Rectal smooth muscle tissue (tissue), 1 donor: ENCODE results near the gene GUCY2D.

Experiments used
- H3K27ac ChIP-seq: one replicate; pipeline ENCODE4 v1.7.0; 2013; ENCODE audit warnings: low read depth, low read length, inconsistent platforms
- H3K27me3 ChIP-seq: one replicate; pipeline ENCODE4 v1.7.0; 2013; ENCODE audit warnings: low read length; ENCODE audit not compliant: control insufficient read depth, insufficient read depth
- H3K36me3 ChIP-seq: one replicate; pipeline ENCODE4 v1.7.0; 2013; ENCODE audit warnings: low read length; ENCODE audit not compliant: control insufficient read depth, insufficient read depth
- H3K4me1 ChIP-seq: one replicate; pipeline ENCODE4 v1.7.0; 2013; ENCODE audit warnings: low read length; ENCODE audit not compliant: control insufficient read depth, insufficient read depth
- H3K4me3 ChIP-seq: one replicate; pipeline ENCODE4 v1.7.0; 2013; ENCODE audit warnings: low read length
- H3K9ac ChIP-seq: one replicate; pipeline ENCODE4 v1.7.0; 2013; ENCODE audit warnings: low read length

The GUCY2D gene

DNA sequence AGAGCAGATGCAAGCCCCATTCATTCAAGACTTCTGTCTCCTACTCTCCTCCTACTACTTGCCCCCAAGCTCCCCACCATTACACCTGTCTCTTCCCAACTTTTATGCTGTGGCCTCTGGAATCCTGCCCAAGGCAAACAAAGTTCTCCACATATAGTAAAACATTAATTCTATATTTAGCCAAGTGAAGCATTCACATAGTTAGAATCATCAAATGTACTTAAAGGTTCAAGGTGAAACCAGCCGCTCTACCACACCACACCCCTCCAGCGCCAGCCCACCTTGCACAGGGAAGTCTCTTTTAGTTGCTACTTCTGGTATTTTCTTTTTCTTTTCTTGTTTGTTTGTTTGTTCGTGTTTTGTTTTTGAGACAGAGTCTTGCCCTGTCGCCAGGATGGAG lies 25.4 kb upstream of the GUCY2D start:
- H3K36me3 ChIP-seq: no peaks in the 10 kb centered on the region
- H3K4me1 ChIP-seq: no peaks in the 10 kb centered on the region
- H3K27me3 ChIP-seq: no peaks in the 10 kb centered on the region
- H3K9ac ChIP-seq: no peak overlapping the region
- H3K4me3 ChIP-seq: no peak overlapping the region
- no peak overlapping the region for H3K27ac ChIP-seq

DNA sequence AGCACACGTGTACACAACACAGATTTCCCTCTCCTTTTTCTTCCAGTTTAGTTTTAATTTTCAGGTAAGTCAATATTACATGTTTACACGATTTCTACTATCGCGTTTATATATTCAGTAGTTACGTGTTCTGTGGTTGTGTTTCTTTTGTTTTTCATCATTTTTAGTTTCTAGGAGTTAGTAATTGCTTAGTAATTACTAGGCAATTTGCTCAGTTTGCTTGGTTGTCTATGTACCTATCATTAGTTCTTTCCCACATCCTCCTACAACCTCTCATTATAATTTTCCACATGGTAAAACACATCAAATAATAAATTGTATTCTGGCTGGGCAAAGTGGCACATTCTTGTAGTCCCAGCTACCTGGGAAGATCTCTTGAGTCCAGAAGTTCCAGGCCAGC lies 24.6 kb upstream of the GUCY2D start:
- Histone ChIP-seq H3K36me3 (no peaks in the 10 kb centered on the region), H3K4me3 (no peak overlapping the region), H3K4me1 (no peaks in the 10 kb centered on the region), H3K27ac (no peak overlapping the region), H3K9ac (no peak overlapping the region), H3K27me3 (no peaks in the 10 kb centered on the region)

DNA sequence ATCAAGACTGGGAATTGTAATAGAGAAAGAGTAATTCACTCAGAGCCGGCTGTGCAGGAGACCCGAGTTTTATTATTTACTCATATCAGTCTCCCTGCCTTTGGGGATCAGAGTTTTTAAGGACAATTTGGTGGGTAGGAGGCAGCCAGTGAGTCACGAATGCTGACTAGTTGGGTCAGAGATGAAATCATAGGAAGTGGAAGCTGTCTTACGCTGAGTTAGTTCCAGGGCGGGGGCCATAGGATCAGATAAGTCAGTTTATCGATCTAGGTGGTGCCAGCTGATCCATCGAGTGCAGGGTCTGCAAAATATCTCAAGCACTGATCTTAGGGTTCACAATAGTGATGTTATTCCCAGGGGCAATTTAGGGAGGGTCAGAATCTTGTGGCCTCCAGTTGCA lies 20.2 kb upstream of the GUCY2D start:
- no peak overlapping the region for H3K9ac ChIP-seq
- H3K27ac ChIP-seq: no peak overlapping the region
- H3K36me3 ChIP-seq: no peaks in the 10 kb centered on the region
- H3K4me3 ChIP-seq: no peak overlapping the region
- no peaks in the 10 kb centered on the region for H3K27me3 ChIP-seq
- H3K4me1 ChIP-seq: no peaks in the 10 kb centered on the region

DNA sequence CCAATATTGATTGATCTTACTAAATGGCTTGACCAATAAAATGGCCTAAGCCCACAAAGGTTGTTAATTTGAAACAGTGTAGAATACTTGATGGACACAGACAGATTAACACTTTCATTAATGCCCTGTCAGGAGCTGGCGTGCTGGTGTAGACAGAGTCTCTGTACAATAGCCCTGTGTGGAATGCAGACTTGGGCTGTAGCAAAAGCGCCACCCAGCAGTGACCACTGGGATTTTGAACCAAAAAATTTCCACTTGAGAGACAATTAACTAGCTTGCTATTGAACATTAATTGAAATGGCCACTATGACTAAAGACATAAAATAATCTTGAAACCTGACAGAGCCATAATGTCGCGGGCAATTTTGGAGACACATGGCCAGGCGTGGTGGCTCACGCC lies 19.7 kb upstream of the GUCY2D start:
- no peaks in the 10 kb centered on the region for H3K4me1 ChIP-seq
- H3K27me3 ChIP-seq: no peaks in the 10 kb centered on the region

DNA sequence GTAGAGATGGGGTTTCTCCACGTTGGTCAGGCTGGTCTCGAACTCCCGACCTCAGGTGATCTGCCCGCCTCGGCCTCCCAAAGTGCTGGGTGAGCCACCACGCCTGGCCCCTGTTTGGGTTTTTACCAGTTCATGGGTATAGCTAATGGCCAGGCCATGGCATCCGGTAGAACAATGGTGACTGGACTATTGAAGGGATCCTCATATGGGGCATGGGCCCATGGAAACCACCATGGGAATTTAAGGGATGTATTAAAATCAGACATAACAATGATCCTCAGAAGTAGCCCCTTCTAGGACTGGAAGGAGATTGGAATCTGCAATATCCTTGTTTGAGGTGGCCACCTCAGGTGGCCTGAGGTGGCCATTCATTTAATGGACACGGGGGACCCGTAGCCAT lies 17.5 kb upstream of the GUCY2D start:
- no peak overlapping the region for H3K4me3 ChIP-seq
- no peak overlapping the region for H3K27ac ChIP-seq
- H3K27me3 ChIP-seq: no peaks in the 10 kb centered on the region
- no peaks in the 10 kb centered on the region for H3K36me3 ChIP-seq
- no peaks in the 10 kb centered on the region for H3K4me1 ChIP-seq
- no peak overlapping the region for H3K9ac ChIP-seq

More for the DNA sequence above, 19.7 kb upstream of the GUCY2D start:
- Histone ChIP-seq H3K9ac (no peak overlapping the region), H3K4me3 (no peak overlapping the region), H3K27ac (no peak overlapping the region), H3K36me3 (no peaks in the 10 kb centered on the region)

DNA sequence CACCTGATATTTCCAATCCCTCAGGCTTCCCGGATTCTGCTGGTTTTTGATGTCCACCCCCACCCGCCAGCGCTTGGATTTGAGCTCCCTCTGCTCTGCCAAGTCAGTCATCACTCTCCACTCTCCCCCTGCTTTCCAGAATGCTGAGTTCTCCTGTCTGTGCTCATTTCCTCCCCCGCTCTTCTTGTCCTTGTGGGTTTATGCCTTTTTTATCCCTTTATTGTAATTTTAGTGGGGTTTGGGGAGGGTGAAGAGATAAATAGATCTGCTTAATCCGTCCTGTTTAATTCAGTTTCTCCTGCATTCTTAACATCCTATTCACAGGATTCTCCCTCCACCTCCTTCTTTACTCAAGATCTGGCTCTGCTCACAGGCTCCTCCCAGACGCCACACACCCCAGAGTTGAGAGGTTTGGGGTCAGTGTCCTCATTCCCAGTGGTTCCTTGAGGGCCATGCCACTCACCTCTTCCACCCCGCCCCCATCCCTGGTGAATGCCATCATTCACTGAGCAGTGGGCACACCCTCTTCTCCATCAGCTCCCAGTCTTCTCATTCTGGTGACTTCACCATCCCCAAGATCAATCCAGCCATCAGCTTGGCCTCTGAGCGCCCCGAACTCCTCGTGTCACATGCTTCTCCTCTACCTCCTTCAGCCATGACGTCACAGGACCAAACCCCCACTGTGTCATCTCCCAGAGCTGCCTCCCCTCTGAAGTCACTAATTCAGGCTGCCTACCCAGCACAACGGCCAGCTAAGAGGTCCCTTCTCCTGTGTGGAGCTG lies 15.1 kb upstream of the GUCY2D start:
- no peak overlapping the region for H3K27ac ChIP-seq
- H3K4me3 ChIP-seq: no peak overlapping the region
- no peaks in the 10 kb centered on the region for H3K36me3 ChIP-seq
- no peak overlapping the region for H3K9ac ChIP-seq
- H3K27me3 ChIP-seq: no peaks in the 10 kb centered on the region
- no peaks in the 10 kb centered on the region for H3K4me1 ChIP-seq

DNA sequence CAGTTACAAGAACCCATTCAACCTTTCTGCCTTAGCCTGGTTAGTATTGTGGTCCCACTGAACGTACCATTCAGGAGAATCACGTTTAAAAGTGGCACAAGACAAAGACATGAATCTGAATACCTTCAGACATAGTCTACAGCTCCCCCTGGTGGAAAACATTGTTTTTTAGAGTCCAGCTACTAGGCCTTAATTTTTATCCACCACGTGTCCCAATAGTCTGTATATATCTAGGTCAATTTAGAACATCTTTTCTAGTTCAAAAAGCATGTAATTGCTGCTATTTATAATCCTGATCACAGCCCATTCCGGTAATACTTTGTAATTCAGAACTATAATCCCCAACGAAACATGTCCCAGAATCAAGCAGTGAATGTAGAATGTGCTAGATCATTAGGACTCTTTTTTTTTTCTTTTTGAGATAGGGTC lies 13.7 kb upstream of the GUCY2D start:
- no peak overlapping the region for H3K9ac ChIP-seq
- no peak overlapping the region for H3K4me3 ChIP-seq
- H3K27me3 ChIP-seq: no peaks in the 10 kb centered on the region
- H3K36me3 ChIP-seq: no peaks in the 10 kb centered on the region
- no peak overlapping the region for H3K27ac ChIP-seq
- H3K4me1 ChIP-seq: no peaks in the 10 kb centered on the region

DNA sequence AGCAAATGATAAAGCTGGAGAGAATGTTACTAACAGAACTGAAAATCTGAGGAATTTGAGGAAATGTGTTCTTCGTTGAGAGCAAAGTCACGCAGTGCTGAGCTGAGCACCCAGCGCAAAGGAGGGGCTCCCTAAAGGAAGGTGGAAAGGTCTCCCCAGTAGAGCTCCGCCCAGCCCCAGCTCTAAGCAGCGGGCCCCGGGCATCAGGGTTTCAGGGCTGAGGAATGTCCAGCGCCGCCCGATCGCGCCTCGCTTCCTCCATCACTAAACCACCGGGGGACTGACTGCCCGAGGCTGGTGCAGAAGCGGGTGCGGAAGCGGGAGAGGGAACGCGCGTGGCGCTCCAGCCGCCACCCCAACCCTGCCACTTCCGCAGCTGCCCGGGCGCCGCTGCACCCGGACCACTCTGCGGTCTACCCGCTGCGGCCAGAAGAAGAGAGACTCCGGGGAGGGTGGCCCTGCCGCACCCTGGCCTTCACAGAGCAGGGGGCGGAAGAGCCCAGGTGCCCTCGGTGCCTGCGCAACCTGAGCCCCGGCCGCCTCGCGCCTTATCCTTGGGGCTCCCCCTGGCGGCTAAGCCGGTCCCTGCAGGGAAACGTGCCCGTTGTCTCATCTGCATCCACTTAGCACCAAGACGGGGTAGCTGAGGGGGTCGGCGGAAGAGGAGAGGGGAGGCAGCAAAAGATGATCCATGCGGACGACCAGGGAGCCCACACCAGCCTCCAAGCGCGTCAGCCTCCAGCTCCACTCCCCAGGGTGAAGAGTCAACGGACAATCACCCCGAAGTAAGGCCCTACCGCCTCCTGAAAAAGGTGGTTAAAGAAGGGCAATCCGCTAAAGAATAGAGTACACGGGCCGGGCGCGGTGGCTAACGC lies 12.4 kb upstream of the GUCY2D start:
- Histone ChIP-seq H3K9ac (no peak overlapping the region), H3K27ac (no peak overlapping the region), H3K4me1 (no peaks in the 10 kb centered on the region), H3K4me3 (peak overlapping the region; percentile 69), H3K36me3 (no peaks in the 10 kb centered on the region), H3K27me3 (no peaks in the 10 kb centered on the region)

DNA sequence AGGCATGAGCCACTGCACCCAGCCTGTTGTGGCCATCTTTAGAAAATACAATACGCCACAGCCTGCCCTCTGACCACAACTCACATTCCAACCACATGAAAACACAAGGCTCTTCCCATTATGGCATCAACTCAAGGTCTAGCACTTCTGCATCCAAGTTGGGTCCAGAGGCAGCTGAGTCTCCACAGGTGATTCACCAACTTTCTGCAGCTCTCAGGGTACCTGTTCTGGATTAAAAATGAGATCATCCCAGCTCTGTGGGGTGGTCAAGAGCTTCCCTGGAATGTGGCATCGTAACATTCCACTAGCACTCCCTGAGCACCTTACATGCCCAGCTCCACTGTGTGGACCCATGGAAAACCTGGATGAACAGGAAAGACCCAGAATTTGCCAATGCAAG lies 9.9 kb upstream of the GUCY2D start:
- no peak overlapping the region for H3K9ac ChIP-seq
- H3K36me3 ChIP-seq: no peaks in the 10 kb centered on the region
- no peak overlapping the region for H3K27ac ChIP-seq
- H3K27me3 ChIP-seq: no peaks in the 10 kb centered on the region
- no peaks in the 10 kb centered on the region for H3K4me1 ChIP-seq
- H3K4me3 ChIP-seq: no peak overlapping the region

DNA sequence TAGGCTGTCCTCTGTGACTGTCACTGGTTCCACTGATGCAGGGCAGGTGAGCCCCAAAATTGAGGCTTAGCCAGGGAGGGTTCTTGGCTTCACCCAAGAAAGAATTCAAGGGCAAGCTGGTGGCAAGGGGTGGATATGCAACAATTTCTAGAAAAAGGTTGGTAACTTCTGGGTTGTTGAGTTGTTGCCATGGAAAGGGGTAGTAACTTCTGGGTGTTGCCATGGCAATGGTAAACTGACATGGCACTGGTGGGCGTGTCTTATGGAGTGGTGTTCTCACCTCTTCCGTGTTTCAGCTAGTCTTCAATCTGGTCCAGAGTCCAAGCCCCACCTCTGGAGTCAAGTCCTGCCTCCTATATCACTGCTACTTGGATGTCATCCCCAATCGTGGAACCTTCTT lies 9.5 kb upstream of the GUCY2D start:
- no peak overlapping the region for H3K27ac ChIP-seq
- no peak overlapping the region for H3K9ac ChIP-seq
- H3K36me3 ChIP-seq: no peaks in the 10 kb centered on the region
- H3K27me3 ChIP-seq: no peaks in the 10 kb centered on the region
- no peaks in the 10 kb centered on the region for H3K4me1 ChIP-seq
- H3K4me3 ChIP-seq: no peak overlapping the region

DNA sequence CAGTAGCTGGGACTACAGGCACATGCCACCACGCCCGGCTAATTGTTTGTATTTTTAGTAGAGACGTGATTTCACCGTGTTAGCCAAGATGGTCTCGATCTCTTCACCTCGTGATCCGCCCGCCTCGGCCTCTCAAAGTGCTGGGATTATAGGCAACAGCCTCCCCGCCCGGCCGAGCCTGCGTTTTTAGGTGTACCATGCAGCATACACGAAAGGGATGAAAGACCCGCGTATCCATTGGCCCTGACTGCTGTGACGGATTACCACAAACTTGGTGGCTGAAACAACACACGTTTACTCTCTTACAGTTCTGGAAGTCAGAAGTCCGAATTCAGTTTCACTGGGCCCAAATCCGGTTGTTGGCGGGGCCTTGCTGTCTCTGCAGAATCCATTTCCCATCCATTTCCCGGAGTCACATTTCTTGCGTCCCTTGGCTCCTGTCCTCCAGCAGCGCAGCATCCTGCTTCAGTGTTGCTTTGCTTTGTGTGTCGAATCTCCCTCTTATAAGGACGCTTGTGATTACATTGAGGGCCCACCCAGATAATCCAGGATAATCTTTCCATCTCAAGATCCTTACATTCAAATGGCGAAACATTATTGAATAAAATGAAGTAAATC lies 8.3 kb upstream of the GUCY2D start:
- Histone ChIP-seq H3K27me3 (no peaks in the 10 kb centered on the region), H3K4me3 (no peak overlapping the region), H3K27ac (no peak overlapping the region)

DNA sequence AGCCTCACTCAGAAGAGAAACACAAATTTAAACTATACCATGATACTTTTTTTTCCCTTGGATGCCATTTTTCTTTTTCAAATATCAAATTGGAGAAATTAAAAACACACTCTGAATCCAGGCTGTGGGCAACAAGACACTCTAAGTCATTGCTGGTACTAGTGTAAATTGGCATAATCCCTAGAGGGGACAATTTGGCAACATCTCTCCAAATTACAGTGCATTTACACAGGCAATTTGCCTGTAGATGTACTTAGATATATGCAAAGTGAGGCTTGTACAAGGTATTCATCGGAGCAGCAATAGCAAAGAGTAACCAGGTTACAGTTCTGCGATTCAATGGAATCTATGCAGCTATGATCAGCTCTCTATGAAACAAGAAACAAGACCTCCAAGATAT lies 6.7 kb upstream of the GUCY2D start:
- Histone ChIP-seq H3K36me3 (no peaks in the 10 kb centered on the region), H3K27me3 (no peaks in the 10 kb centered on the region), H3K9ac (no peak overlapping the region), H3K27ac (no peak overlapping the region), H3K4me3 (no peak overlapping the region), H3K4me1 (no peaks in the 10 kb centered on the region)

More for the DNA sequence above, 8.3 kb upstream of the GUCY2D start:
- Histone ChIP-seq H3K4me1 (no peaks in the 10 kb centered on the region), H3K36me3 (no peaks in the 10 kb centered on the region), H3K9ac (no peak overlapping the region)
